Anterior cingulate cortex (tissue), 58 donors: ENCODE results near the gene HMCES.

Experiments used
- DNase-seq, 58 donors: peaks; one replicate each; lab custom pipeline; 2025; lab: John Stamatoyannopoulos, UW

Gene HMCES, protein sequence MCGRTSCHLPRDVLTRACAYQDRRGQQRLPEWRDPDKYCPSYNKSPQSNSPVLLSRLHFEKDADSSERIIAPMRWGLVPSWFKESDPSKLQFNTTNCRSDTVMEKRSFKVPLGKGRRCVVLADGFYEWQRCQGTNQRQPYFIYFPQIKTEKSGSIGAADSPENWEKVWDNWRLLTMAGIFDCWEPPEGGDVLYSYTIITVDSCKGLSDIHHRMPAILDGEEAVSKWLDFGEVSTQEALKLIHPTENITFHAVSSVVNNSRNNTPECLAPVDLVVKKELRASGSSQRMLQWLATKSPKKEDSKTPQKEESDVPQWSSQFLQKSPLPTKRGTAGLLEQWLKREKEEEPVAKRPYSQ

DNA sequence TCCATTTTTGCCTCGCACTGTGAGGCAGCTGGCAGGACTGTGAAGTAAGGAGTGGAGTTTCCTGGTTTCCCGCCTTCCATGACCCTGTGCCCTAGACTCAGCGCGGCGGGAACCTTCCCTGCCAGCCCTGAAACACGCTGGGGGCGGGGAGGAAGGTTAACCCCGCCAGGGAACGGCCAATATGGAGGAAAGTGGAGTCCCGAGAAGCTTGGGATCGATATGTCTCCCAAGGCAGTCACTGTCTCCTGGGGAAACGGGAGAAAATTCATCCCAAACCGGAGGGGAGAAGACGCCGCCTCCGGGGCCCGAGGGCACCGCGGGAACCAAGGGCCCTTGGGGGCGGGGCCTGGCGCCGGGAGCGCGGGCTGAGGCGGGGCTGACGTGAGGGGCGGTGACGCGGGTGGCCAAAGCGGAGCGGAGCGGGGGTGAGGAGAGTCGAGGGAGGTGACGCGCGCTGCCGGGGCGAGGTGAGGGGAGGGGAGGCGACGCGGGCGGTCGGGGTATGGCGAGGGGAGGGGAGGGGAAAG, at the start of gene HMCES:
Gene HMCES, plus strand, starts transcription at position 432 of the 527 bp plus-strand sequence. CDS start 863 bp downstream, outside the sequence.
- peak in 57 of 58 donors; percentile 33 to 94 (median 84) for DNase-seq

DNA sequence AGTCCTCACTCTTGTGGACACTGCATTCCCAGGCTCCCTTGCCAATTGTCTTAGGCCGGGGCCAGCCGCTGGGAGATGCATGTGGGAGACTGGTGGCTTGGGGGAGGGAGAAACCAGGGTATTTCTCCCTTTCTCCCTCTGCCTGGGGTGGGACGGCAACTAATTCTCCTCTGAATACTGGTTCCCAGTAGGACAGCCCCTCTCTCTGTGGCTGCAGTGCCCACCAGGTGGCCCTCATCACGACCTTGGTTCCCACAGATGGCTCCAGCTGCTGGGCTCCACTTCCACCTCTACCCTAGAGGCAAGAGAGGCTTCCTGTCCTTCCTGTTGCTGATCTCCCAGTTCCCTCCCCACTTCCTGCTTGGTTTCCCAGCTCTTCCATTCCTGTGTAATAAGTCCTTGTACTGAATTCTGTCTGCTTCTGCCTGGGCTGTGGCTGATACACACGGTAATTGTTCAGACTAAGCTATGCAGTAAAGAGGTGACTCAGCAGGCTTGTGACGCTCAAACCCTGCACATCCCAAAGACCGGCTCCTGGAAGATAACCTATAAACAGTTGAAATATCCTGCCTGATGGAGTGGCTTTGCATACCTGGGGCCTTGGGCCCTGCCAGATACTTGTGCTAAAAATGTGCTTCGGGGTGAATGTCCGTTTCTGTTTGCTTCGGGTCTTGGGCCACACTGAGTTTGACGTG, 49.6 kb upstream of the HMCES start:
- DNase-seq: no peak

DNA sequence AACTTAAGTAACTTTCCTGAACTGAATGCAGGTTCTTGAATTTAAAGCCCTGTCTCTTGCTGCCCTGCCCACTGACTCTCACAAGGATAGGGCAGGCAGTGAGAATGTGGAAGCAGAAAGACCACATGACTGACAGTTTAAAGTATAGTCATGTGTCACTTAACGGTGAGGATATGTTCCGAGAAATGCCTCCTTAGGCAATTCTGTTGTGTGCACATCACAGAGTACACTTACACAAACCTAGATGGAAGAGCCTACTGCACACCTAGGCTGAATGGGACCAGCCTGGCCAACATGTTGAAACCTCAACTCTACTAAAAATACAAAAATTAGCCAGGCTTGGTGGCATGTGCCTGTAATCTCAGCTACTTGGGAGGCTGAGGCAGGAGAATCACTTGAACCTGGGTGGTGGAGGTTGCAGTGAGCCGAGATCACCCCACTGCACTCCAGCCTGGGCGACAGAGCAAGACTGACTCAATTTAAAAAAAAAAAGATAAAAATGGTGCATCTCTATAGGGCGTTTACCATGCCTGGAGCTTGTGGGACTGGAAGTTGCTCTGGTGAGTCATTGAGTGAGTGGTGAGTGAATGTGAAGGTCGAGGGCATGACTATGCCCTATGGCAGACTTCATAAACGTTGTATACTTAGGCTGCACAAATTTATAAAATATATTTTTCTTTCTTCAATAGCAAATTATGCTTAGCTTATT, 48.2 kb upstream of the HMCES start:
- DNase-seq: no peak

DNA sequence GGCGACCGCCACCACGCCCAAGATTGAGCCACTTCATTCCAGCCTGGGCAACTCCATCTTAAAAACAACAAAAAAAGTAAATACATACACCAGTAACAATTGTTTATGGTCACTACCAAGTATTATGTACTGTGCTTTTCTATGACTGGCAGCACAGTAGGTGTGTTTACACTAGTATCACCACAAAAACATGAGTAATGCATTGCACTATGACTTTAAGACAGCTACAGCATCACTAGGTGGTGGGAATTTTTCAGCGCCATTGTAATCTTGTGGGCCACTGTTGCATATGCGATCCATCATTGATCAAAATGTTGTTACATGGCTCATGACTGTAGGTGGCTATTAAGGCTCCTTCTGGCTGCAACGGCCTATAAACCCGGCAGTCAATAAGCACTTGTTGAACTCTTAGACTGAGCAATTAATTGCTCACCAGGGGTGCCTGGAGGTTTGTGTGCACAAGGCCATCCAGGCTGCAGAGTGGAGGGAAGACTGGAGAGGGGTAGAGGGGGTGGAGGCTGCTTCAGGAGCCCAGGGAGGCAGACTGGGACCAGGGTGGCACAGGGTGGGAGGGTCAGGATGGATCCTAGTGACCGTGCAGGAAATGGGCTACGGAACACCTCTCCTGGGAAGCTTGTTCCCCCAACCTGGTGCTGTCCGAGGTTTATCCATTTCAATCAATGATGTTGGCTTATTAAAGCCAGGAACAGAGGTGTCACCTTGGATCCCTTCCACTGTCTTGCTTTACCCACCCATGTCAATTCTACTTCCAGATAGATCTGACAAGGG, 47.1 kb upstream of the HMCES start:
- no peak for DNase-seq

DNA sequence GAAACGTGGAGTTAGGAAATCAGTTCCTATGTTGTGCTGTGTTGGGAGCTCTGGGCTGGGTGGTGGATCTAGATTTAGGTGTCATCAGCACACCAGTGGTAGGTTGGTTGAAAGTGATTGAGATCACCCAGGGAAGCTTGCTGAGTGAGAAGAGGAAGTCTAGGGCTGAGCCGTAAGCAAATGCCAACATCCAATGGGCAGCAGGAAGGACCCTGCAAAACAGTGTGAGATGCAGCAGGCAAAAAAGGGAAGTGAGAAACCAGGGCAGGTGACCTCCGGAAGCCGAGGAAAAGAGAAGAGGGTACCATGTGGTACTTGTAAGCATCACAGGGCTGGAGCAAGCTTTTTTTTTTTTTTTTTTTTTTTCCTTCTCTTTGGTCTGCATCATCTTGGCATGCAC, 45.1 kb upstream of the HMCES start:
- peak in 27 of 58 donors; percentile 8 to 55 (median 21) for DNase-seq

DNA sequence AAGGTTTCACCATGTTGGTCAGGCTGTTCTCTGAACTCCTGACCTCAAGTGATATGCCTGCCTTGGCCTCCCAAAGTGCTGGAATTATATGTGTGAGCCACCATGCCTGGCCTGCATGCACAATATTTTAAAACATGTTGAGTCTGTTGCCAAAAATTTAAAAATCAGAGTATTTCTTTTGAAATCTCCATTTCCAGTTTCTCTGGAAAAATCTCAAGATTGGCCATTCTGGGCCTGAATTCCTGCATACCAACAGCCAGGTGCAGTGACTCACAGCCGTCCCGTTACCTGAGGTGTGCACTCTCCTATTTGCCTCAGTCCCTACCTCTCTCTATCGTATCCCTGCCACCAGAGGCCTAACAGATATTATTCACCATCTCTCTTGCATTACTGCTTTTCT, 44.2 kb upstream of the HMCES start:
- DNase-seq: no peak

DNA sequence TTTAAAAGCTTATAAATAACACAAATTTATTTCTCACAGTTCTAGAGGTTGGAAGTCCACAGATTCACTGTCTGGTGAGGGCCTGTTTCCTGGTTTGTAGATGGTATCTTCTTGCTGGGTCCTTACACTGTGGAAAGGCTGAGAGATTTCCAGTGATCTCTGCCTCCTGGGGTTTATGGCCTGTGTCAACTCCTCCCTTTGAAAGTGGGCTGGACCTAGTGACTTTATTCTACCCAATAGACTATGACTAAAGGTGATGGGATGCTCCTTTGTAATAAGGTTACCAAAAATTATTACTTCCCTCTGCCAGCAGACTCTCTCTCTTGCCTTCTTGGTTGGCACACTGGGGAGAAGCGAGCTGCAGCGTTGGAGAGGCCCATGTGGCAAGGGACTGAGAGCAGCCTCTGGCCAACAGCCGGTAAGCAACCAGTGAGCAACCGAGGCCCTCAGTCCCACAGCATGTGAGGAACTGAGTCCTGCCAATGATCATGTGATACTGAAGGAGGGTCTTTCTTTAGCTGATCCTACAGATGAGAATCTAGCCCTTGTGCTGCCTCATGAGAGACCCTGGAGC, 43.2 kb upstream of the HMCES start:
- DNase-seq: no peak

DNA sequence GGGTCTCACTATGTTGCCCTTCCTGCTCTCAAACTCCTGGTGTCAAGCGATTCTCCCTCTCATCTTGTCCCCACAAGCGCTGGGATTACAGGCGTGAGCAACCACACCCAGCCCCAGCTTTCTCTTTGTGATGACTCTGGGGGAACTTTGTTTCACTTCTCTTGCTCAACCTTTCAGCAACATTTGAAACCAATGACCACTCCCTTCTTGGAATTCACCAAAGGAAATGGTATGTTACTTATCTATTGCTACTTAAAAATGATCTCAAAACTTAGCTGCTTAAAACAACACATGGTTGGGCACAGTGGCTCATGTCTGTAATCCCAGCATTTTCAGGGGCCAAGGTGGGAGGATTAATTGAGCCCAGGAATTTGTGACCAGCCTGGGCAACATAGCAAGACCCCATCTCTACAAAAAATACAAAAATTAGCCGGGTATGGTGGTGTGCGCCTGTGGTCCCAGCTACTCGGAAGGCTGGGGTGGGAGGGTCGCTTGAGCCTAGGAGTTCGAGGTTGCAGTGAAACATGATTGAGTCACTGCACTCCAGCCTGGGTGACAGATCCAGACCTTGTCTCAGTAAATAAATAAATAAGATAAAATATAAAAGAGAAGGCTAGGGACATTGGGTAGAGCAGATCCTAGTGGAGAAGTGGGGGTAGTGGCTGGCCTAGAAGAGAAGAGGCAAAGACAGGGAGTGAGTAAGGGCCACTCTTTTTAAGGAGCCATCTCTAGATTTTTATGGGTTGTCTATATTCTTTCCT, 39.5 kb upstream of the HMCES start:
- DNase-seq: no peak

DNA sequence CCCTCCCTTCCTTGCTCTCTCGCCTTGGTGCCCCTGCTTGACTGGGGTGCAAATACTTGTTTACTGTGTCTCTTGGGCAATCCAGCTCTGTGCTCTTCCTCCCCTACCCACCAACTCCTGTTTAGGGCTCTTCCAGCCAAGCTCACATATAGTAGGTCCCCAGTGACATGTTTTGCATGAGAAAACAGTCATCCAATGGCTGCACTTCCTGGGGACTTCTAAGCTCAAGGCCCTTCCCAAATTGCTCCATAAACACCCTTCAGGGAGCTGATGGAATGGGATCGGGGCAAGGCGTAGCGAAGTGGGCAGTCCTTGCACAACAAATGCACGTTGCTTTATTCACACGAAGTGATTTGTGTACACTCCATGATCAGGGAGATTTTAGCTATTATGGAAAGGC, 38.7 kb upstream of the HMCES start:
- no peak for DNase-seq

DNA sequence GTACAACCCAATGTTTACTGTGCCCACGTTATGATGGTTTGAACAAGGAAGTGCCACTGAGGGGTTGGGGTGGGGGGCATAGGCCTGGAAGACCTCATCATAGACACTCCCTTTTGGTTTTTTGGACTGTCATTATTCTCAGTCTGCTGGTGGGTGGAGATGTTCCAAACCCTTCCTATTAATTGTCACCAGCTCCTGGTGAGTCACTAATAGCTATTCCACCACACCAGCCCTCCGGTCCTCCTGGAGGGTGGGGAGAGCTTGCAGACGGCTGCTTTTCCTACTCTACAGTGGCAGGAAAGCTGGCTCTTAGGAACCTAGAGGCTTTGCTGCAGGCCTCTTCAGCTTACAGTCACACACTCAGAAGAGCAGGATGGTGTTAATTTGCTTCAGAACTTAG, 38.2 kb upstream of the HMCES start:
- no peak for DNase-seq

DNA sequence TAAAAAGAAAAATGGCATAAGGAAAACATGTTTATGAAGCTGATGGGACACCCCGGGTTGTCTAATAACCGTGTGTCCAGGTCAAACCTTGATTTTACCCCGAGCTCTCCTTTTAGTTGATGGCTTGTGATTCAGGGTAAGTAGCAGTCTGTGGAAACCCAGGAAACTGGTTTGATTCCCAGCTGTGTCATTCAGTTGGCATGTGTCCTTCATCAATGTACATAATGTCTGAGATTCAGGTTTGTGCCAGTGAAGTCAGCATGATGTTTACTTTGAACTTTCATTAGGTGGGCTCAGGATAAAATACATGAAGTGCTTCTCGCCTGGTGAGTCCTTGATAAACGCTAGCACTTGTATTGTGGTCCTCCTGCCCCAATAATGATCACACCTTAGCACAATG, 33.5 kb upstream of the HMCES start:
- DNase-seq: no peak

DNA sequence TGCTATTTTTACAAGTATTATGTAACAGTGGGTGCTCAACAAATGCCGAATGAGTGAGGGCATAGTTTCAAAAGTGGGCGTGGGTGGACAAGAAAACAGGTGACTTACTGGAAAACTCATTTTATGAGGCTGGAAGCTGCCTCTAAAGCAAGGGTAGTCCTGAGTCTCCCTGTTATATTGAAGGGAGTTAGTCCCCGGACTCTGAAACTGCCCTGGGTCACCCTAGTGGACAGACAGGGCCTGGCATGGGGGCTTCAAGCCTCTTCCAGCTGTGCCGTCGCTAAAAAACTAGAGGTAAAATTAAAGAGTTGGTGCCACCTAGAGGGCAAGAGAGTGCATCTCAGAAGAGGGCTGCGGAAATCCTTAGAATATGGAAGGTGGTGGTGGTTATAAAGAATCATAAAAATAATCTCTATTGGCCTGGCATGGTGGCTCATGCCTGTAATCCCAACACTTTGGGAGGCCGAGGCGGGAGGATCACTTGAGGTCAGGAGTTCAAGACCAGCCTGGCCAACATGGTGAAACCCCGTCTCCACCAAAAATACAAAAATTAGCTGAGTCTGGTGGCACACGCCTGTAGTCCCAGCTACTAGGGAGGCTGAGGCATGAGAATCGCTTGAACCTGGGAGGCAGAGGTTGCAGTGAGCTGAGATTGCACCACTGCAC, 32.9 kb upstream of the HMCES start:
- peak in 53 of 58 donors; percentile 11 to 80 (median 45) for DNase-seq

DNA sequence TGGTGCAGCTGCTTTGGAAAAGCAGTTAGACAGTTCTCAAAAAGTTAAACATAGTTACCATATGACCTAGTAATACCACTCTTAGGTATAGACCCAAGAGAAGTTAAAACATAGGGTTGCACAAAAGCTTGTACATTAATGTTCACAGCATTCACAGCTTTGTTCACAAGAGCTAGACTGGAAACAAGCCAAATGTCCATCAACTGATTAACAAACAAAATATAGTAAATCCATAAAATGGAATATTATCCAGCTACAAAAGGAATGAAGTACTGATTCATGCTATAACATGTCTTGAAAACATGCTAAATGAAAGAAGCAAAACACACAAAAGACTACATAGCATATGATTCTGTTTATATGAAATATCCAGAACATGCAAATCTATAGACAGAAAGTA, 32.0 kb upstream of the HMCES start:
- no peak for DNase-seq

DNA sequence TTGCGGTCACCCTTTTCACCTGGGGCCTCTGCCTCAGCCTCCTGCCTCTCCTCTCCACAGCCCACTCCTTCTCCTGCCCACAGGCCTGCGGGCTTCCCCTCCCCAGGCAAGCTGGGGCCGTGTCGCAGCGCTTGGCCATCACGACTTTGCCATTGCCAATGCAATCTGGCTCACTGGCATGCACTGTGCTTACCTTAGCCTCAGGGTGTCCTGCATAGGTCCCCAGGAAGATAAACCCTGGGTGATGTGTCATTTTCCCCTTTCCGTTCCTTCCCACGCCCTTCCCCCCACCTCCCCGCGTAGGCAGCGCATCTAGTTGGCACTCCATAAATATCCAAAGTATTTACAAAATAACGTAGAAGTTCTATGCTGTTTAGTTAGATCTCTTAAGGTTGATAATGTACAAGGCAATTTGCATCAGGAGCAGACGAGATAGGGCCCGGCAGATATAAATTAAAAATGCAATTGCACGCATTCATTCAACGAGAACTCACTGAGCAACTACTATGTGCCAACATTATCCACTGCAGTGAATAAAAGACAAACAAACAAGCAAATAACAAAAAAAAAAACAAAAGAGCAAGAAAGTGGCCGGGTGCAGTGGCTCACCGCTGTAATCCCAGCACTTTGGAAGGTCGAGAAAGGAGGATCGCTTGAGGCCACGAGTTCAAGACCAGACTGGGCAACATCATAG, 30.2 kb upstream of the HMCES start:
- no peak for DNase-seq

DNA sequence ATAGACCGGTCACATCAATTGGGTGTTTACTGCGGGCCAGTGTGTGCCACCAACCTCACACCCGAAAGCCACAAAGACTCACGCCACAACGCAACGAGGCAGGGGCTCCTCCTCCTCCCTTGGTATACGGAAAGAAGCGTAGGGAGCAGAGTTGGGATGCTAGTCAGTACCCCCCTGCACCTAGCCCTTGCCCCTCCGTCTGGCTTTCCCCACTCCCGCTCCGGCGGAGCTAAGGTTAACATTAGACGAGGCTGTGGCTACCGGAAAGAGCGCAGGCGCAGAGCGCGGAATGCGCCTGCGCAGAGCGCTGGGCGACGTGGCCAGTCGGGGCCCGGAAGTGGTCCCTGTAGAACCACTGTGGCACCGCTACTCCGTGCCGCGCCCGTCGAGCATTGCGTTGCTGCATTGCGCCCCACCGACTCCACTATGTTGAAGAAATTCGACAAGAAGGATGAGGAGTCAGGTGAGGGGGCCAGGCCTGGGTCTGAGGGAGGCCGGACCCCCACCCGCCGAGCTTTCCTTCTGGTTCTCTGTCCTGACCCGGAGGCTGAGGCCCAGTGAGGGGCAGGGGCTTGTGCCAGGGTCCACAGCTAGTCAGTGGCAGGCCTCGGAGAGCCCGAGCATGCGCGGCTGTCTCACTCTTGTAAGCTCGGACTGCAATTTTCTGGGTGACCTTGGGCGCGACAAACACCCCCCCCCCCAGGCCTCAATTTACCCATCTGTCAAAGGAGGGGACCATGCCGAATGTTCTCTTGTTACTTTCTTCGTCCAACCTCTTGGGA, 29.2 kb upstream of the HMCES start, which contains the start of gene COPG1:
Gene COPG1, plus strand, starts transcription at position 323 of the 782 bp plus-strand sequence. Its CDS starts 104 bp downstream, at position 427.
- peak; percentile 37 to 91 (median 80) for DNase-seq

DNA sequence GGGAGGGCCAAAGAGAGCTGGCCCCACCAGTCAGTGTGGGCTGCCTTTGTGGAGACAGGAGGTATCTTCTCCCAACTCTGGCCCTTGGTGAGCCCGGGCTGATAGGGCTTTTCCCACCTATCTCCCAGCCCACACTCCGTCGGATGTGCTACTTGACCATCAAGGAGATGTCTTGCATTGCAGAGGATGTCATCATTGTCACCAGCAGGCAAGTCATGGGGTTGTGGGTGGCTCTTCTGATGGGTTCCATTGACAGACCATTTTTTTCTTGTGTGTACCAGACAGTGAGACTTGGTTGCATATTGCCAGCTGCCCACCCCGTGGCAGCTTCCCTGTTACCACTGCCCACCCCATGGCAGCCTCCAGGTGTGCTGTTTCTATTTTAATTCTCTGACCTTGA, 25.9 kb upstream of the HMCES start:
- no peak for DNase-seq
